SK-N-SH (cell line): ENCODE data around the gene SHB.

Source experiments
- CTCF ChIP-seq: fragments of 200-600 bp; sonication (generic); IDR thresholded peaks from 2 replicates; pipeline ENCODE4 v1.6.1; 2017; ENCODE audit warnings: antibody characterized with exemption, mild to moderate bottlenecking, moderate library complexity
- EP300 ChIP-seq, 2 experiments: IDR thresholded peaks; 2 replicates each; pipeline versions ENCODE4 v1.4.0 to v1.6.1; 2012; ENCODE audit warnings: borderline replicate concordance in 1 of 2, low read depth in 1 of 2, low read length in 1 of 2
- FOXM1 ChIP-seq: IDR thresholded peaks from 2 replicates; pipeline ENCODE4 v1.4.0; 2012; ENCODE audit warnings: low read depth, mild to moderate bottlenecking
- GATA2 ChIP-seq: sonication (generic); formaldehyde crosslinking; IDR thresholded peaks from 2 replicates; pipeline ENCODE4 v1.5.0; 2020; ENCODE audit warnings: mild to moderate bottlenecking, missing genetic modification reagents
- JUND ChIP-seq: IDR thresholded peaks from 2 replicates; pipeline ENCODE4 v1.4.0; 2012
- MEF2A ChIP-seq: IDR thresholded peaks from 2 replicates; pipeline ENCODE4 v1.4.0; 2012; ENCODE audit warnings: low read depth, borderline replicate concordance
- POLR2AphosphoS5 ChIP-seq: IDR thresholded peaks from 2 replicates; pipeline ENCODE4 v1.6.1; 2012; ENCODE audit warnings: low read depth, low read length
- REST ChIP-seq: IDR thresholded peaks from 2 replicates; pipeline ENCODE4 v1.6.1; 2012; ENCODE audit warnings: mild to moderate bottlenecking, low read depth, low read length, moderate library complexity
- RFX5 ChIP-seq: IDR thresholded peaks from 2 replicates; pipeline ENCODE4 v1.6.1; 2012; ENCODE audit warnings: mild to moderate bottlenecking, improper control_type of control experiment, low read length
- SIN3A ChIP-seq: IDR thresholded peaks from 2 replicates; pipeline ENCODE4 v1.6.1; 2012; ENCODE audit warnings: low read depth, mild to moderate bottlenecking, low read length, moderate library complexity, borderline replicate concordance
- SMC3 ChIP-seq: IDR thresholded peaks from 2 replicates; pipeline ENCODE4 v1.6.1; 2012; ENCODE audit warnings: low read depth, low read length, improper control_type of control experiment
- TAF1 ChIP-seq: IDR thresholded peaks from 2 replicates; pipeline ENCODE4 v1.6.1; 2012; ENCODE audit warnings: low read depth, mild to moderate bottlenecking, low read length, moderate library complexity, borderline replicate concordance
- YY1 ChIP-seq: IDR thresholded peaks from 2 replicates; pipeline ENCODE4 v1.4.0; 2012; ENCODE audit warnings: low read depth, mild to moderate bottlenecking

GRCh38 chr9:37987467-37987981 lies 81.5 kb downstream of the SHB start:
- TF ChIP-seq EP300 (IDR thresholded peaks at IDR 0.05; ENCODE audit: borderline replicate concordance in 1 of 2, low read depth in 1 of 2, low read length in 1 of 2) (no peak), YY1 (no peak), FOXM1 (no peak), CTCF (no peak), GATA2 (CRISPR knock-in tag) (no peak), POLR2AphosphoS5 (no peak), REST (no peak), TAF1 (no peak), SMC3 (no peak), RFX5 (no peak), MEF2A (no peak), JUND (no peak), SIN3A (no peak)
